A549 (cell line): ENCODE measurements around the gene TM2D3. TPM values are rescaled to one million over a fixed set of nuclear protein-coding genes. Genes with fewer than 3 reads are reported as not detected.
"Not testable (repeated sequence)": the region's sequence is repeated elsewhere in the genome, so short reads cannot be mapped to it uniquely, and the experiment has no call there.

Experiments used
- ATAC-seq, 2 experiments: fragments of 200-7000 bp in 1 of 2; fragments of >200 bp in 1 of 2; cut with Nextera tagmentation in 1 of 2; cut with Tn5 transposase in 1 of 2; 3 replicates each; pipeline versions ENCODE4 v1.8.0 to v1.9.1; 2018 to 2020; ENCODE audit warnings: mild to moderate bottlenecking in 1 of 2, moderate library complexity in 1 of 2
- CTCF ChIA-PET: fragments of 300-600 bp; sonication (Branson Sonifier 250); formaldehyde crosslinking; extraction: SDS; loops from one replicate; lab custom pipeline; 2021; ENCODE audit warnings: antibody characterized with exemption, inconsistent platforms; lab: Yijun Ruan, JAX
- POLR2A ChIA-PET: fragments of 350-600 bp; formaldehyde crosslinking; extraction: SDS; loops from one replicate; lab custom pipeline; 2021; ENCODE audit warnings: antibody characterized with exemption, inconsistent platforms; lab: Yijun Ruan, JAX
- DNase-seq, 2 experiments: peaks; one replicate each; pipeline versions ENCODE4 v3.0.0 to v3.0.0-alpha.2; 2011 to 2016; ENCODE audit warnings: low read depth in 1 of 2, low spot score in 1 of 2
- FAIRE-seq: peaks from 2 replicates; lab custom pipeline; 2011; peaks lifted over from hg19 to GRCh38; lab: Jason Lieb, UNC
- H3K27ac ChIP-seq, 2 experiments: fragments of >200 bp; sonication (Bioruptor Twin); formaldehyde crosslinking; 3 replicates each; pipeline ENCODE4 v1.5.1; 2016 to 2017
- H3K4me1 ChIP-seq: fragments of >200 bp; sonication (Bioruptor Twin); formaldehyde crosslinking; 3 replicates; pipeline ENCODE4 v1.6.1; 2016
- H3K4me2 ChIP-seq: fragments of >200 bp; sonication (Bioruptor Twin); formaldehyde crosslinking; 3 replicates; pipeline ENCODE4 v1.6.1; 2016
- H3K4me3 ChIP-seq: fragments of >200 bp; sonication (Bioruptor Twin); formaldehyde crosslinking; 3 replicates; pipeline ENCODE4 v1.5.1; 2016
- H3K9me3 ChIP-seq: fragments of >200 bp; sonication (Bioruptor Twin); formaldehyde crosslinking; 3 replicates; pipeline ENCODE4 v1.6.1; 2016
- ATOH8 ChIP-seq: fragments of 250-450 bp; sonication (Bioruptor Pico); IDR thresholded peaks from 2 replicates; pipeline ENCODE4 v1.5.0; 2020; ENCODE audit warnings: low read depth, mild to moderate bottlenecking, moderate library complexity
- CEBPB ChIP-seq, 2 experiments: fragments of >200 bp in 1 of 2; sonication (Bioruptor Twin) in 1 of 2; formaldehyde crosslinking in 1 of 2; IDR thresholded peaks; 2 replicates each; pipeline ENCODE4 v1.6.1; 2012 to 2016
- CHD2 ChIP-seq: fragments of 150-350 bp; IDR thresholded peaks from 2 replicates; pipeline ENCODE4 v1.6.1; 2014; ENCODE audit warnings: low read length; ENCODE audit not compliant: partially characterized antibody
- EHMT2 ChIP-seq: fragments of 200-600 bp; sonication (generic); IDR thresholded peaks from 2 replicates; pipeline ENCODE4 v1.6.1; 2016; ENCODE audit warnings: antibody characterized with exemption, low read depth, mild to moderate bottlenecking, moderate library complexity
- HEYL ChIP-seq: fragments of 250-450 bp; sonication (Bioruptor Pico); IDR thresholded peaks from 2 replicates; pipeline ENCODE4 v1.8.0; 2021; ENCODE audit warnings: mild to moderate bottlenecking, moderate library complexity
- MAFK ChIP-seq: fragments of 450-650 bp; IDR thresholded peaks from 2 replicates; pipeline ENCODE4 v1.6.1; 2014; ENCODE audit not compliant: partially characterized antibody
- MYC ChIP-seq: IDR thresholded peaks from 2 replicates; pipeline ENCODE4 v1.6.1; 2012; ENCODE audit warnings: mild to moderate bottlenecking, inconsistent platforms, low read length, improper control_type of control experiment, borderline replicate concordance
- RAD21 ChIP-seq, 2 experiments: fragments of >200 bp in 1 of 2; sonication (Bioruptor Twin) in 1 of 2; formaldehyde crosslinking in 1 of 2; IDR thresholded peaks in 1 of 2; conservative IDR thresholded peaks in 1 of 2; 2 replicates in 1 of 2; 3 replicates in 1 of 2; pipeline ENCODE4 v1.6.1; 2012 to 2018; ENCODE audit warnings: inconsistent platforms in 1 of 2
- REST ChIP-seq: fragments of 200-600 bp; sonication (generic); IDR thresholded peaks from 2 replicates; pipeline ENCODE4 v1.6.1; 2016; ENCODE audit warnings: antibody characterized with exemption, mild to moderate bottlenecking, moderate library complexity
- ZC3H11A ChIP-seq: fragments of 450-650 bp; IDR thresholded peaks from 2 replicates; pipeline ENCODE4 v1.6.1; 2014; ENCODE audit warnings: antibody characterized with exemption, mild to moderate bottlenecking
- ZNF302 ChIP-seq: fragments of 250-450 bp; sonication (Bioruptor Pico); IDR thresholded peaks from 2 replicates; pipeline ENCODE4 v1.9.0; 2021; ENCODE audit warnings: inconsistent platforms, mild to moderate bottlenecking, moderate library complexity
- whole genome bisulfite sequencing: methylation state at CpG from one replicate; pipeline ENCODE4 v1.1.6; 2017; ENCODE audit errors: missing lambda C conversion rate; 5-methylcytosine and 5-hydroxymethylcytosine counted together
- polyA plus RNA-seq, 4 experiments: library from polyadenylated mRNA; depleted of rRNA in 3 of 4; stranded (reverse); fragments of >200 nt; fragmentation: RNase III in 1 of 4; extraction: RNeasy Plus Mini Kit Qiagen cat#74134 plus additional on column Dnase treatment in 1 of 4; gene quantifications; 2 replicates in 3 of 4; 3 replicates in 1 of 4; pipeline ENCODE4 v1.2.3, GENCODE V29; 2011 to 2017
- TF ChIP-seq, protein P1 (sequence below): fragments of >200 bp; sonication (Bioruptor Twin); formaldehyde crosslinking; IDR thresholded peaks from 3 replicates; pipeline ENCODE4 v1.6.1; 2016
- TF ChIP-seq, protein P2 (sequence below): fragments of 450-650 bp; IDR thresholded peaks from 2 replicates; pipeline ENCODE4 v1.6.1; 2014; ENCODE audit warnings: antibody characterized with exemption
- TF ChIP-seq, protein P3 (sequence below): fragments of >200 bp; sonication (Bioruptor Twin); formaldehyde crosslinking; IDR thresholded peaks from 3 replicates; pipeline ENCODE4 v1.5.1; 2016

Gene TM2D3
- polyA plus RNA-seq, 2 of the 4 experiments (the other 2 are of a cell fraction): 39.6 to 76.6 TPM

DNA sequence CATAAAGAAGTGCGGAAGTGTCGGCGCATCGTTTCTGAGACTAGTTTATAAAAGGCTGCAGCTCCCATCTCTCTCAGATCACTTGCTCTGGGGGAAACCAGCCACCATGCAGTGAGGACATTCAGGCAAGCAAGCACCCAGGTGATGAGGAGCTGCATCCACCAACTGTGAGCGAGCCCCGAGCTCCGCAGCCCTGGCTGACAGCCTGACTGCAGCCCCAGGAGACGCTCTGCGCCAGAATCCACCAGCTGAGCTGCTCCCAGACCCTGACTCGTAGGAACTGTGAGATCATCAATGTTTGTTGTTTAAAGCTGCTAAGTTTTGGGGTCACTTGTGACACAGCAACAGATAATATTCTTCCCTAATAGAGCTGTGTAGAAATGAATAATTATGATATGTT lies 5.0 kb upstream of the TM2D3 start:
- Histone ChIP-seq H3K9me3 (no peaks in the 10 kb centered on the region), H3K4me1 (peaks cover 4% of the 10 kb centered on the region; the same call in 1 of the 3 replicates), H3K4me2 (no peak overlapping the region), H3K27ac (no peak overlapping the region)
- 84% methylated on average over 10 of the region's 10 CpGs for WGBS
- POLR2A ChIA-PET: interaction anchor here (1.1 kb wide), 1 partner anchor 362 kb away, joined by 3 read pairs; the partner anchor contains the start of gene SNRPA1
- DNase-seq: no peak
- TF ChIP-seq CHD2 (no peak), ZC3H11A (no peak), MAFK (no peak), ZNF302 (CRISPR knock-in tag) (no peak), EHMT2 (no peak), HEYL (CRISPR knock-in tag) (no peak)
- TF ChIP-seq, protein P1, sequence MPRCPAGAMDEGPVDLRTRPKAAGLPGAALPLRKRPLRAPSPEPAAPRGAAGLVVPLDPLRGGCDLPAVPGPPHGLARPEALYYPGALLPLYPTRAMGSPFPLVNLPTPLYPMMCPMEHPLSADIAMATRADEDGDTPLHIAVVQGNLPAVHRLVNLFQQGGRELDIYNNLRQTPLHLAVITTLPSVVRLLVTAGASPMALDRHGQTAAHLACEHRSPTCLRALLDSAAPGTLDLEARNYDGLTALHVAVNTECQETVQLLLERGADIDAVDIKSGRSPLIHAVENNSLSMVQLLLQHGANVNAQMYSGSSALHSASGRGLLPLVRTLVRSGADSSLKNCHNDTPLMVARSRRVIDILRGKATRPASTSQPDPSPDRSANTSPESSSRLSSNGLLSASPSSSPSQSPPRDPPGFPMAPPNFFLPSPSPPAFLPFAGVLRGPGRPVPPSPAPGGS: no peak
- TF ChIP-seq, protein P2, sequence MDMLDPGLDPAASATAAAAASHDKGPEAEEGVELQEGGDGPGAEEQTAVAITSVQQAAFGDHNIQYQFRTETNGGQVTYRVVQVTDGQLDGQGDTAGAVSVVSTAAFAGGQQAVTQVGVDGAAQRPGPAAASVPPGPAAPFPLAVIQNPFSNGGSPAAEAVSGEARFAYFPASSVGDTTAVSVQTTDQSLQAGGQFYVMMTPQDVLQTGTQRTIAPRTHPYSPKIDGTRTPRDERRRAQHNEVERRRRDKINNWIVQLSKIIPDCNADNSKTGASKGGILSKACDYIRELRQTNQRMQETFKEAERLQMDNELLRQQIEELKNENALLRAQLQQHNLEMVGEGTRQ: no peak
- TF ChIP-seq, all 56 proteins: peak for 0
- no peak for ATAC-seq
- FAIRE-seq: no peak
- CTCF ChIA-PET: interaction anchor here (0.5 to 9.2 kb wide), 6 partner anchors 16 to 399 kb away, joined by 3 to 71 read pairs (median 4); no protein-coding TSS in a partner anchor
- H3K4me3 ChIP-seq: no peak overlapping the region

DNA sequence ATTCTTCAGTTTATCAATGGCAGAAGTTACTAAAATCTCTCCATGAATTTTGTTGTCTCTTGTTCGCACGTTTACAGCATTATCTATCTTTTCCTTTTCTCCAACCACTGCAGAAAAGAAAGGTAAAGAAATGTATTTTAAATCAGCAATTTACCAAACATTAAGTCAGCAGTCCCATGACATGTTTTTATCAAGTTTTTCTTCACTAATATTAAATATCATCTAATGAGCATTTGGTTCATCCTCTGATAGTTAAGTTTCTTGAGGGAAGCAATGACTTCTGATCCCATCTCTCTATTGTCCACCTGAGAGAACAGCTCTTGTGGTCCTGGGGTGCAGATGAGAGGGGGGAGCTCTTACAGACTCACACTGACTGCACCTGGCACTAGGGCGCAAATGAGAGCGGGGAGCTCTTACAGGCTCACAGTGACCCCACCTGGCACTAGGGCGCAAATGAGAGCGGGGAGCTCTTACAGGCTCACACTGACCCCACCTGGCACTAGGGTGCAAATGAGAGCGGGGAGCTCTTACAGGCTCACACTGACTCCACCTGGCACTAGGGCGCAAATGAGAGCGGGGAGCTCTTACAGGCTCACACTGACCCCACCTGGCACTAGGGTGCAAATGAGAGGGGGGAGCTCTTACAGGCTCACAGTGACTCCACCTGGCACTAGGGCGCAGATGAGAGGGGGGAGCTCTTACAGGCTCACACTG lies 2.6 kb upstream of the TM2D3 start:
- POLR2A ChIA-PET, H3K9me3 ChIP-seq, H3K27ac ChIP-seq, FAIRE-seq, H3K4me3 ChIP-seq, ATAC-seq, H3K4me2 ChIP-seq: not testable (repeated sequence)
- DNase-seq: peak in 1 of 2 experiments; percentile 52
- TF ChIP-seq, protein P3, sequence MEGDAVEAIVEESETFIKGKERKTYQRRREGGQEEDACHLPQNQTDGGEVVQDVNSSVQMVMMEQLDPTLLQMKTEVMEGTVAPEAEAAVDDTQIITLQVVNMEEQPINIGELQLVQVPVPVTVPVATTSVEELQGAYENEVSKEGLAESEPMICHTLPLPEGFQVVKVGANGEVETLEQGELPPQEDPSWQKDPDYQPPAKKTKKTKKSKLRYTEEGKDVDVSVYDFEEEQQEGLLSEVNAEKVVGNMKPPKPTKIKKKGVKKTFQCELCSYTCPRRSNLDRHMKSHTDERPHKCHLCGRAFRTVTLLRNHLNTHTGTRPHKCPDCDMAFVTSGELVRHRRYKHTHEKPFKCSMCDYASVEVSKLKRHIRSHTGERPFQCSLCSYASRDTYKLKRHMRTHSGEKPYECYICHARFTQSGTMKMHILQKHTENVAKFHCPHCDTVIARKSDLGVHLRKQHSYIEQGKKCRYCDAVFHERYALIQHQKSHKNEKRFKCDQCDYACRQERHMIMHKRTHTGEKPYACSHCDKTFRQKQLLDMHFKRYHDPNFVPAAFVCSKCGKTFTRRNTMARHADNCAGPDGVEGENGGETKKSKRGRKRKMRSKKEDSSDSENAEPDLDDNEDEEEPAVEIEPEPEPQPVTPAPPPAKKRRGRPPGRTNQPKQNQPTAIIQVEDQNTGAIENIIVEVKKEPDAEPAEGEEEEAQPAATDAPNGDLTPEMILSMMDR: peak; percentile 43
- TF ChIP-seq RAD21 (conservative IDR thresholded peaks at IDR 0.05 in 1 of 2, IDR thresholded peaks at IDR 0.05 in 1 of 2): peak; percentile 40 to 61; a peak in 3 of 5 replicates
- H3K4me1 ChIP-seq: peaks cover 19% of the 10 kb centered on the region
- CTCF ChIA-PET: interaction anchor here (0.7 to 9.2 kb wide), 7 partner anchors 9 to 388 kb away, joined by 3 to 71 read pairs (median 3); no protein-coding TSS in a partner anchor
- 92% methylated on average over 9 of the region's 10 CpGs for WGBS

DNA sequence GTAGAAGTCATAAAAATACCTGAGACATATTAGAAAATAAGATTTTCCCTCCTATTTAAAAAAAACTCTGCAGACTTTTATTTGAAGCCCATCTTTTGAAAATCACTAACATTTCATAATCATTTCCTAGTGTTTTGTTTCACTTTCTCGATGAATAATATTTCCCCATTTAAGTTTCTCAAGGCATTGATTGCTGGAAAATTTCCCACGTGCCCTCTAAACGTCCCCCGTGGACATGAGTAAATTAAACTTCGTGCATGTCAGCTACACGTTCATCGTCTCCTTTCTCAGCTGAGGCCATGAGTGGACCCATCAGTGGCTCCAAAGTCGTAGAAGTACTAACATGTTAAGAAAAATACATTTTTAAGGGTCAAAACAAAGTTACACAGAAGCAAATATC lies 2.0 kb upstream of the TM2D3 start:
- POLR2A ChIA-PET: no interaction called here
- Histone ChIP-seq H3K27ac (no peak overlapping the region), H3K4me2 (no peak overlapping the region), H3K4me1 (peaks cover 19% of the 10 kb centered on the region), H3K9me3 (no peaks in the 10 kb centered on the region), H3K4me3 (no peak overlapping the region)
- CTCF ChIA-PET: interaction anchor here (0.7 to 9.2 kb wide), 8 partner anchors 9 to 396 kb away, joined by 3 to 71 read pairs (median 4); no protein-coding TSS in a partner anchor
- ATAC-seq: no peak
- WGBS: 93% methylated on average over 8 of the region's 8 CpGs
- no peak for FAIRE-seq
- DNase-seq: no peak
- TF ChIP-seq CEBPB (IDR thresholded peaks at IDR 0.05): no peak
- no peak for TF ChIP-seq REST
- no peak for TF ChIP-seq MYC
- TF ChIP-seq ATOH8 (CRISPR knock-in tag): no peak
